Type B pancreatic cell (in vitro differentiated cells): ENCODE measurements around the gene DCP1B. TPM values are rescaled to one million over a fixed set of nuclear protein-coding genes. Genes with fewer than 3 reads are reported as not detected.

ENCODE experiments used
- DNase-seq: peaks from one replicate; pipeline ENCODE4 v3.0.0; 2021; ENCODE audit warnings: mixed read lengths; ENCODE audit not compliant: unreplicated experiment; ENCODE audit errors: extremely low spot score
- H3K27ac Mint-ChIP-seq: 2 replicates; pipeline ENCODE4 v1.8.0; 2021; ENCODE audit warnings: mild to moderate bottlenecking, mixed read lengths
- H3K27me3 Mint-ChIP-seq: 2 replicates; pipeline ENCODE4 v1.8.0; 2021; ENCODE audit warnings: mixed read lengths
- H3K36me3 Mint-ChIP-seq: 2 replicates; pipeline ENCODE4 v1.8.0; 2021; ENCODE audit warnings: mixed read lengths
- H3K4me1 Mint-ChIP-seq: one replicate; pipeline ENCODE4 v1.8.0; 2021; ENCODE audit warnings: mixed read lengths; ENCODE audit not compliant: unreplicated experiment
- H3K4me3 Mint-ChIP-seq: 2 replicates; pipeline ENCODE4 v1.8.0; 2021; ENCODE audit warnings: mild to moderate bottlenecking, mixed read lengths
- H3K9me3 Mint-ChIP-seq: 2 replicates; pipeline ENCODE4 v1.8.0; 2021; ENCODE audit warnings: mixed read lengths
- total RNA-seq: library from RNA; stranded (reverse); gene quantifications from 2 replicates; pipeline ENCODE4 v1.2.1, GENCODE V29; 2021; ENCODE audit warnings: low replicate concordance
- TF ChIP-seq, protein P1 (sequence below): fragments of 200-600 bp; sonication (generic); conservative IDR thresholded peaks from 2 replicates; pipeline ENCODE4 v1.5.0; 2021; ENCODE audit warnings: antibody characterized with exemption, mild to moderate bottlenecking

The DCP1B gene
- total RNA-seq, 1 donor from 2014 or later = 22.3 TPM

DNA sequence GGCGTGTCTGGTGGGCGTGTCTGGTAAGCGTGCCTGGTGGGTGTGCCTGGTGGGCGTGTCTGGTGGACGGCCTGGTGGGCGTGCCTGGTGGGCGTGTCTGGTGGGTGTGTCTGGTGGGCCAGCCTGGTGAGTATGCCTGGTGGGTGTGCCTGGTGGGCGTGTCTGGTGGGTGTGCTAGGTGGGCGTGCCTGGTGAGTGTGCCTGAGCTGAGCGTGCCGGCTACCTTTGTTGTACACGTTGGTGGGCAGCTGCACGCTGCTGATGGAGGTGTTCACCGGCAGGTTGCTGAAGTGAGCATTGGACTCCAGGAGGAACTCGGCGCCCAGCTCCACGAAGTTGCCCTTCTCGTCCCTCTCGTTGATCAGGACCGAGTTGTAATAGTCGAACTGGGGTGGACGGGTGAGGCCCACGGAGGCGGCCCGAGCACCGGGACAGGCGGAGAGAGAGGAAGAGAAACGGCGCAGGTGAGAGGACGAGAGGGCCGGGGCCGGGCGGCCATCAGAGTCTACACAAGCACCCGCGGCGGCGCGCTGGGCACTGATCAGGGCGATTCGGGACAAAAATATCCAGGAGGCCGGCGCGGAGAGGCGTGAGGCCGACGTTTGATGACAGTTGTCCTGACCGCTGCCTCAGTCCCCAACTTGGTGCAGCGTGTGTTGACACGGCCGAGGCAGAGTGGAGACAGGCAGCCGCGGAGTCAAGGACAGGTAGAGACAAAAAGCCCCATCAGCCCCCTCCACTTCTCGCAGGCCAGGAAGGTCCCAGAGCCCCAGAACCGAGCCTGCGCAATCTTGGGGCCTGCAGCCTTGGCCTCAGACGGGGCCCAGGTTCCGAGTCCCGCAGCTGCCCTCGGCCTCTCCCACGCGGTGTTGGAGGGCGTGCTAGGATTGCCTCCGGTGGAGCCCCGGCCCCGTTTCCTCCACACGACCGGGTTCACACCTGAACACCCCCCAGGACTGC lies 96.3 kb downstream of the DCP1B start:
- Mint-ChIP-seq H3K4me3 (no peak overlapping the region), H3K9me3 (peaks cover 4% of the 10 kb centered on the region), H3K36me3 (peaks cover 8% of the 10 kb centered on the region), H3K27ac (no peak overlapping the region), H3K4me1 (no peaks in the 10 kb centered on the region), H3K27me3 (peaks cover 2% of the 10 kb centered on the region)
- TF ChIP-seq, protein P1, sequence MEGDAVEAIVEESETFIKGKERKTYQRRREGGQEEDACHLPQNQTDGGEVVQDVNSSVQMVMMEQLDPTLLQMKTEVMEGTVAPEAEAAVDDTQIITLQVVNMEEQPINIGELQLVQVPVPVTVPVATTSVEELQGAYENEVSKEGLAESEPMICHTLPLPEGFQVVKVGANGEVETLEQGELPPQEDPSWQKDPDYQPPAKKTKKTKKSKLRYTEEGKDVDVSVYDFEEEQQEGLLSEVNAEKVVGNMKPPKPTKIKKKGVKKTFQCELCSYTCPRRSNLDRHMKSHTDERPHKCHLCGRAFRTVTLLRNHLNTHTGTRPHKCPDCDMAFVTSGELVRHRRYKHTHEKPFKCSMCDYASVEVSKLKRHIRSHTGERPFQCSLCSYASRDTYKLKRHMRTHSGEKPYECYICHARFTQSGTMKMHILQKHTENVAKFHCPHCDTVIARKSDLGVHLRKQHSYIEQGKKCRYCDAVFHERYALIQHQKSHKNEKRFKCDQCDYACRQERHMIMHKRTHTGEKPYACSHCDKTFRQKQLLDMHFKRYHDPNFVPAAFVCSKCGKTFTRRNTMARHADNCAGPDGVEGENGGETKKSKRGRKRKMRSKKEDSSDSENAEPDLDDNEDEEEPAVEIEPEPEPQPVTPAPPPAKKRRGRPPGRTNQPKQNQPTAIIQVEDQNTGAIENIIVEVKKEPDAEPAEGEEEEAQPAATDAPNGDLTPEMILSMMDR = no peak
- DNase-seq = peak; percentile 66

DNA sequence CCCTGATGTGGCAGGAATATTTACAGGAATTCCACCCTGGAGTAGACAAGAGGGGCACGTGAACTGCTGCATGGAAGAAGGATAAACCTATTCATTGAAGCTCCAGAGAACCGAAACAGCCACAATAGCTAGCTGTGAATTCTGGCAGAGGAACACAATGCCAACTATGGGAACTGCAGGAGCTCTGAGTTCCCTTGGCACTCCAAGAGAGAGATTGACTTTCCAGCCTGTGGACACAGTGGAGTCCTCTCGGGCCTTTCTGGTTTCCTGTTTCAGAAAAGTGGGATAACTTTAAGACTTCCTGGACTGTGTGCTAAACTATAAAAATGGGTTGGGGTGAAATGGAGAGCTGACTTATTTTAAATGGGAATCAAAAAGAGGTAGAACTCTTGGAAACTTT lies 97.7 kb downstream of the DCP1B start:
- Mint-ChIP-seq H3K4me1 (no peaks in the 10 kb centered on the region), H3K4me3 (no peak overlapping the region), H3K36me3 (peaks cover 11% of the 10 kb centered on the region), H3K27ac (no peak overlapping the region), H3K9me3 (peaks cover 10% of the 10 kb centered on the region), H3K27me3 (peaks cover 14% of the 10 kb centered on the region)
- TF ChIP-seq, protein P1 = no peak
- no peak for DNase-seq

DNA sequence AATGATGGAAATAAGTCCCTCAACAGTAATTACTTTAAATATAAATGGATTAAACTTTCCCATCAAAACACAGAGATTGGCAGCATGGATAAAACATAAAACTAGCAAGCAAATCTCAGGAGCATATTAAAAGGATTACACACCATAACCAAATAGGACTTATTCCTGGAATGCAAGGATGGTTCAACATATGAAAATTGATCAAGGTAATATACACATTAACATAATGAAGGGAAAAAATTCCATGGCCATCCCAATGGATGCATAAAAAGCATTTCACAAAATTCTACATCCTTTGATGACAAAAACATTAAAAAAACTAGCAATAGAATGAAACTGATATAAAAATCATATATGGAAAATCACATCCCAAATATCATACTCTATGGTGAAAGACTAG lies 99.4 kb downstream of the DCP1B start:
- Mint-ChIP-seq H3K9me3 (peaks cover 12% of the 10 kb centered on the region), H3K4me1 (no peaks in the 10 kb centered on the region), H3K36me3 (peaks cover 11% of the 10 kb centered on the region), H3K27me3 (peaks cover 25% of the 10 kb centered on the region), H3K27ac (no peak overlapping the region), H3K4me3 (no peak overlapping the region)
- DNase-seq = no peak
- TF ChIP-seq, protein P1 = no peak

DNA sequence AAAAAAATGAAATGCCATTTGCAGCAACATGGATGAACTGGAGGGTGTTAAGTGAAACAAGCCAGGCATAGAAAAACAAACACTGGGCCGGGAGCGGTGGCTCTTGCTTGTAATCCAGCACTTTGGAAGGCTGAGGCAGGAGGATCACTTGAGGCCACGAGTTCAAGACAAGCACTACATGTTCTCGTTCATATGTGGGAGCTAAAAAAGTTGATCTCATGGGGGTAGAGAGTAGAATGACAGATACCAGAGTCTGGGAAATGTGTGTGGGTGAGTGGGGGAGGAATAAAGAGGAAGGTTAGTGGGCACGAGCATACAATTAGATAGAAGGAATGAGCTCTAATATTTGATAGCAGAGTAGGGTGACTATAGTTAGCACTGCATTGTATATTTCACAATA lies 107.3 kb downstream of the DCP1B start:
- Mint-ChIP-seq H3K36me3 (peaks cover 3% of the 10 kb centered on the region), H3K9me3 (peaks cover 5% of the 10 kb centered on the region), H3K27ac (no peak overlapping the region), H3K4me1 (no peaks in the 10 kb centered on the region), H3K4me3 (no peak overlapping the region), H3K27me3 (peaks cover 71% of the 10 kb centered on the region)
- DNase-seq = no peak
- TF ChIP-seq, protein P1 = no peak

Other genes starting within 250 kb of the DCP1B start
- 0.12 and 0.95 TPM in 2 replicates for gene LRTM2, start 183.9 kb downstream of the DCP1B start, total RNA-seq
- gene CACNA2D4, start 85.8 kb downstream of the DCP1B start, total RNA-seq = 0.87 and 1.1 TPM in 2 replicates
- 12.7 and 14.3 TPM in 2 replicates for gene CACNA1C, start 48.5 kb upstream of the DCP1B start, total RNA-seq